ENCODE measurements around the gene B4GALT1. TPM values are rescaled to one million over a fixed set of nuclear protein-coding genes. Genes with fewer than 3 reads are reported as not detected.
A peak's percentile ranks its signal among the peaks of the same experiment; 100 is the strongest.

The B4GALT1 gene
- total and polyA plus RNA-seq, 2 experiments from 2014 or later: 63.9 to 78.3 TPM

- Histone ChIP-seq H3K9me2 (replicated peaks; ENCODE audit: insufficient read depth) (no peaks in the 10 kb centered on the region), H3K9me3 (ENCODE audit: low read depth) (no peaks in the 10 kb centered on the region), H3K4me2 (peak overlapping the region; percentile 32), H3K27me3 (no peaks in the 10 kb centered on the region), H4K20me1 (ENCODE audit: insufficient read depth, poor library complexity, severe bottlenecking) (peaks cover 16% of the 10 kb centered on the region), H3K4me3 (no peak overlapping the region), H3K4me1 (ENCODE audit: insufficient read depth) (peaks cover 53% of the 10 kb centered on the region), H3K79me2 (peaks cover 59% of the 10 kb centered on the region), H2AFZ (no peak overlapping the region), H3K27ac (peak overlapping the region; percentile 87), H3K36me3 (replicated peaks; ENCODE audit: insufficient read depth, low read depth) (no peaks in the 10 kb centered on the region)
- TF ChIP-seq EZH2phosphoT487 (IDR thresholded peaks at IDR 0.05; ENCODE audit: low read depth, severe bottlenecking, unreplicated experiment) (no peak), EZH2 (IDR thresholded peaks at IDR 0.05; ENCODE audit: borderline replicate concordance) (no peak)
- TF ChIP-seq, protein P1, sequence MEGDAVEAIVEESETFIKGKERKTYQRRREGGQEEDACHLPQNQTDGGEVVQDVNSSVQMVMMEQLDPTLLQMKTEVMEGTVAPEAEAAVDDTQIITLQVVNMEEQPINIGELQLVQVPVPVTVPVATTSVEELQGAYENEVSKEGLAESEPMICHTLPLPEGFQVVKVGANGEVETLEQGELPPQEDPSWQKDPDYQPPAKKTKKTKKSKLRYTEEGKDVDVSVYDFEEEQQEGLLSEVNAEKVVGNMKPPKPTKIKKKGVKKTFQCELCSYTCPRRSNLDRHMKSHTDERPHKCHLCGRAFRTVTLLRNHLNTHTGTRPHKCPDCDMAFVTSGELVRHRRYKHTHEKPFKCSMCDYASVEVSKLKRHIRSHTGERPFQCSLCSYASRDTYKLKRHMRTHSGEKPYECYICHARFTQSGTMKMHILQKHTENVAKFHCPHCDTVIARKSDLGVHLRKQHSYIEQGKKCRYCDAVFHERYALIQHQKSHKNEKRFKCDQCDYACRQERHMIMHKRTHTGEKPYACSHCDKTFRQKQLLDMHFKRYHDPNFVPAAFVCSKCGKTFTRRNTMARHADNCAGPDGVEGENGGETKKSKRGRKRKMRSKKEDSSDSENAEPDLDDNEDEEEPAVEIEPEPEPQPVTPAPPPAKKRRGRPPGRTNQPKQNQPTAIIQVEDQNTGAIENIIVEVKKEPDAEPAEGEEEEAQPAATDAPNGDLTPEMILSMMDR (IDR thresholded peaks at IDR 0.05; ENCODE audit: poor library complexity): no peak
- peak; percentile 33 for DNase-seq (ENCODE audit: low spot score)
- 76% methylated on average over 14 of the region's 14 CpGs for WGBS (ENCODE audit: low lambda C conversion rate, missing lambda C conversion rate)
Measured at GRCh38 chr9:33129886-33130881, 37.0 kb downstream of the B4GALT1 start.

DNA sequence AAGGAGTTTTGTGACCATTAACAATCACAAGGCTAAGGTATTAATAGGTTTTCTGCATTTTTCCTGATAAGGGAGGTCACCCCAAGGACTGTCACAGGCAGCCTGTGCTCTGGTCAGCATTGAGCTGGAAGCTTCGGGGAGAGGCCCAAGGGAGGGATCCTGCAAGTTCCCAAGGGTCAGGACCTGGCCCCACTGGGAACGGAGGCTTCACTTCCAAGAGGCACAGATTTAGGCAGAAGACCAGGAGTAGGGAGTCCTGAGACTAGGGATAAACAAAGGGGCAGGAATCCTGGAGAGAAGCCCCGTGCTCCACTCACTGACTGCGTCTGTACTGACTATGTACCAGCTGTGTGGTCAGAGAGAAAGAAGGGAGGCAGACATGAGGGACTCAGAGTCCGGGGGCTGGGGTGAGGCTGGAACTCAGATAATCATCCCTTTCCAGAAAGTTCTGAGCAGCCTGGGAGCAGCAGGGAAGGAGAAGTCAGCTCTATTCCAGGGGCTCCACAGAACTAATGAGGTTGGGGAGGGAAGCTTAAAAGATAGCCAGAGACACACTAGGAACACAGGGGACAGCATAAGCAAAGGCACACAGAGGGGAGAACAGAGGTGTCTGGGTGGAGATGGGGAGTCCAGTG is 37.8 kb downstream of the B4GALT1 start:
- Histone ChIP-seq H3K4me2 (peak overlapping the region; percentile 15), H3K79me2 (peaks cover 57% of the 10 kb centered on the region), H3K9me3 (ENCODE audit: low read depth) (no peaks in the 10 kb centered on the region), H3K27ac (peak overlapping the region; percentile 87), H3K4me3 (no peak overlapping the region), H3K27me3 (no peaks in the 10 kb centered on the region), H3K4me1 (ENCODE audit: insufficient read depth) (peaks cover 51% of the 10 kb centered on the region), H4K20me1 (ENCODE audit: insufficient read depth, poor library complexity, severe bottlenecking) (peaks cover 8% of the 10 kb centered on the region), H3K9me2 (replicated peaks; ENCODE audit: insufficient read depth) (no peaks in the 10 kb centered on the region), H3K36me3 (replicated peaks; ENCODE audit: insufficient read depth, low read depth) (no peaks in the 10 kb centered on the region), H2AFZ (no peak overlapping the region)
- no peak for DNase-seq (ENCODE audit: low spot score)
- 77% methylated on average over 5 of the region's 5 CpGs for WGBS (ENCODE audit: low lambda C conversion rate, missing lambda C conversion rate)
- TF ChIP-seq EZH2 (IDR thresholded peaks at IDR 0.05; ENCODE audit: borderline replicate concordance) (no peak), EZH2phosphoT487 (IDR thresholded peaks at IDR 0.05; ENCODE audit: low read depth, severe bottlenecking, unreplicated experiment) (no peak)
- TF ChIP-seq, protein P1 (IDR thresholded peaks at IDR 0.05; ENCODE audit: poor library complexity): no peak

- Histone ChIP-seq H3K27me3 (no peaks in the 10 kb centered on the region), H3K4me1 (ENCODE audit: insufficient read depth) (peaks cover 51% of the 10 kb centered on the region), H4K20me1 (ENCODE audit: insufficient read depth, poor library complexity, severe bottlenecking) (peaks cover 3% of the 10 kb centered on the region), H2AFZ (no peak overlapping the region), H3K9me2 (replicated peaks; ENCODE audit: insufficient read depth) (no peaks in the 10 kb centered on the region), H3K36me3 (replicated peaks; ENCODE audit: insufficient read depth, low read depth) (no peaks in the 10 kb centered on the region), H3K27ac (peak overlapping the region; percentile 87), H3K79me2 (peaks cover 57% of the 10 kb centered on the region), H3K9me3 (ENCODE audit: low read depth) (no peaks in the 10 kb centered on the region), H3K4me2 (no peak overlapping the region), H3K4me3 (no peak overlapping the region)
- TF ChIP-seq, protein P1 (IDR thresholded peaks at IDR 0.05; ENCODE audit: poor library complexity): no peak
- TF ChIP-seq EZH2 (IDR thresholded peaks at IDR 0.05; ENCODE audit: borderline replicate concordance) (no peak), EZH2phosphoT487 (IDR thresholded peaks at IDR 0.05; ENCODE audit: low read depth, severe bottlenecking, unreplicated experiment) (no peak)
- 86% methylated on average over 4 of the region's 4 CpGs for WGBS (ENCODE audit: low lambda C conversion rate, missing lambda C conversion rate)
- no peak for DNase-seq (ENCODE audit: low spot score)
Measured at GRCh38 chr9:33128570-33128969, 38.6 kb downstream of the B4GALT1 start.

All from hepatocyte (in vitro differentiated cells).